IPS DF 6.9 (cell line): ENCODE measurements around the gene CBLN3.

Experiments
- DNase-seq: peaks from one replicate; pipeline ENCODE4 v3.0.0-alpha.2; 2013; ENCODE audit warnings: low read depth, low spot score
- H3K27ac ChIP-seq: one replicate; pipeline ENCODE4 v1.5.1; 2013; ENCODE audit warnings: low read length, control low read depth
- H3K27me3 ChIP-seq: 2 replicates; pipeline ENCODE4 v1.6.1; 2013; ENCODE audit warnings: mild to moderate bottlenecking, low read length; ENCODE audit not compliant: control insufficient read depth, insufficient read depth
- H3K36me3 ChIP-seq: 2 replicates; pipeline ENCODE4 v1.6.1; 2013; ENCODE audit warnings: low read length; ENCODE audit not compliant: control insufficient read depth, insufficient read depth
- H3K4me1 ChIP-seq: 2 replicates; pipeline ENCODE4 v1.6.1; 2013; ENCODE audit warnings: low read length; ENCODE audit not compliant: control insufficient read depth, insufficient read depth
- H3K4me3 ChIP-seq: 2 replicates; pipeline ENCODE4 v1.5.1; 2013; ENCODE audit warnings: mild to moderate bottlenecking, low read length
- H3K9me3 ChIP-seq: 2 replicates; pipeline ENCODE4 v1.6.1; 2013; ENCODE audit warnings: low read length, inconsistent platforms; ENCODE audit not compliant: control insufficient read depth, insufficient read depth
- WGBS: extraction: QIAGEN DNeasy Blood & Tissue Kit; methylation state at CpG from one replicate; pipeline ENCODE4 v1.1.7; 2013; ENCODE audit warnings: mixed read lengths, missing lambda C conversion rate; ENCODE audit not compliant: insufficient read length, insufficient coverage; 5-methylcytosine and 5-hydroxymethylcytosine counted together

The CBLN3 gene

DNA sequence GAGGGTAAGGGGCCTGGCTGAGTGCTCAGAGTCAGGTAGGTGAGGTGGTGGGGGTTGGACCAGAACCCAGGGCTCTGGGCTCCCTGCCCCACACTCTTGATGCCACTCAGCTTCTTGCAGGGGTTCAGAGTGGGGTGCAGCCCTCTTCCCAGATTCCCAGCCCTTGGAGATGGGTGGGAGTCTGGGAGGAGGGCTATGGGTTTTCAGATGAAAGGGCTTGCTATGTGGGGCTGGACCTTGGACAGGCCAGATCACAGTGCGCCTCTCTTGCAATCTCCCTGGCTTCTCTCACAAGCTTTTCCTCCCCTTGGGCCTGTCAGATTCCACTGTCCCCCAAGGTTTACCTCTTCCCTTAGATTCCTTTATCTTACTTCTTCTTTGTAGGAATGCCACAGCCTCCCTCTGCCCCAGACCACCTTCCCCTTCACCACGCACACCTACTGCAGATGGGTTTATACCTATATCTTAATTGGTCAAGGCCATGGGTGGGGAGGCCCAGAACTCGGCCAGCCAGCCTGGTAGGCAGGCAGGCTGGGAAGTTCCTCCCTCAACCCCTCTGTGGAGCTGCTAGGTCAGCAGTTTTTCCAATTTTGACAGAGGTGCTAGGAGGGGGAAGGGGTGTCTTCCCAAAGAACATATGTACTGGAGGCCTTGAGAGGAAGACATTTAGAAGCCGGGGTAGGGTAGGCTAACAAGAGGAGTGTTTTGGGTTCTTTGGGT, 29.3 kb downstream of the CBLN3 start:
- no CpG with 5 or more reads among the region's 4 CpGs for WGBS
- Histone ChIP-seq H3K36me3 (no peaks in the 10 kb centered on the region), H3K4me1 (peaks cover 2% of the 10 kb centered on the region; the same call in 1 of the 2 replicates), H3K4me3 (no peak overlapping the region), H3K9me3 (no peaks in the 10 kb centered on the region), H3K27me3 (no peaks in the 10 kb centered on the region), H3K27ac (no peak overlapping the region)
- DNase-seq: no peak

DNA sequence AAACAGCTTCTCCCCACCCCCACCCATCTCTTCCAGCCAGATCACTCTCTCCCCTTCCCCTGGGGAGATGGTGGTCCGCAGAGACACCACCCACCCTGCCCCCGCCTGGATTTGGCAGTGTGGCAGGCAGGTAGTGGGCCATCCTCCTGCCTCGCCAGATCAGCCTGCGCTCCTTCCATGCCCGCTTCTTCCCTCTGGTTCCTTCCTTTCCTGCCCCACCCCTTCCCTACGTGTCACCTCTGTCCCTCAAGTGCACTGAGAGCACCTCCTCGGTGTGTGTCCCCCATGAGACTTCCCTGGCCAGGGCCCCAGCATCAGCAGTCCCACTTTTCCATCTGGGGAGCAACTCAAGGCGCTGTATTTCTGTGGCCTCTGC, 30.0 kb downstream of the CBLN3 start:
- no CpG with 5 or more reads among the region's 8 CpGs for WGBS
- Histone ChIP-seq H3K4me1 (peaks cover 2% of the 10 kb centered on the region; the same call in 1 of the 2 replicates), H3K27ac (no peak overlapping the region), H3K9me3 (no peaks in the 10 kb centered on the region), H3K27me3 (no peaks in the 10 kb centered on the region), H3K36me3 (no peaks in the 10 kb centered on the region), H3K4me3 (peak overlapping the region; percentile 54; the same call in 1 of the 2 replicates)
- no peak for DNase-seq

DNA sequence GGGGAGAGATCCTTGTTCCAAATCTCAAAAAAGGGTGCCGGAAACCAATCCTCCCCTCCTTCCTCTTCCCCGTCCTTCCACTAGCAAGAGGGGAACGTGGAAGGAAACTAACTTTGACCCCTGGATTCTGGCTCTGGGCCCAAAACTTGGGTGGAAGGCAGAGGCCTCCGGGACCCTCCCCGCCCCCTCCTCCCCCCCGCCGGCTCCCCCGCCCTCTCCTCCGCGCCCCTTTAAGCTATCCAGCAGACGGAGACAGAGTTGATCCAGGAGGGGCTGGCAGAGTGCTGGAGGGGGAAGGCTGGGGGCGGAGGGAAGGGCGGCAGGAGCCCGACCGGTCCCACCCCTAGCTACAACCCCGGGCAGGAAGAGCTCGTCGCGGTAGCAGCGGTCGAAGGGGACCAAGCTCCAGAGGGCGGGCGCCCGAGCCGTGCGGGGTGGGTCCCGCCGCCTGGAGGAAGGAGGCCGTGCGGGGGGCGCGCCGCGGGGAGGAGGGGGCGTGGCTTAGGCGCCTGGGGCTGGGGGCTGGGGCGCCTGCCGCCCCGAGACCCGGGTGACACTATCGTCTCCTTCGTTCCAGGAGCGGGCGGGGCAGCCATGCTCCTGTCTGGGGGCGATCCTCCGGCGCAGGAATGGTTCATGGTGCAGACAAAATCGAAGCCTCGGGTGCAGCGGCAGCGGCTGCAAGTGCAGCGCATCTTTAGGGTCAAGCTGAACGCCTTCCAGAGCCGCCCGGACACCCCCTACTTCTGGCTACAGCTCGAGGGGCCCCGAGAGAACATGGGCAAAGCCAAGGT, 30.6 kb downstream of the CBLN3 start, which contains the start of gene NYNRIN:
Gene NYNRIN (plus strand): TSS at position 351 of the 794 bp plus-strand sequence. CDS start 244 bp downstream, at position 595.
- Histone ChIP-seq H3K27me3 (no peaks in the 10 kb centered on the region), H3K4me3 (peak within 1 kb of the TSS; percentile 54; the same call in 1 of the 2 replicates), H3K4me1 (peaks cover 2% of the 10 kb centered on the region; the same call in 1 of the 2 replicates), H3K36me3 (no peaks in the 10 kb centered on the region), H3K9me3 (no peaks in the 10 kb centered on the region), H3K27ac (no peak within 1 kb of the TSS)
- WGBS: no CpG with 5 or more reads among the region's 57 CpGs
- no peak for DNase-seq

DNA sequence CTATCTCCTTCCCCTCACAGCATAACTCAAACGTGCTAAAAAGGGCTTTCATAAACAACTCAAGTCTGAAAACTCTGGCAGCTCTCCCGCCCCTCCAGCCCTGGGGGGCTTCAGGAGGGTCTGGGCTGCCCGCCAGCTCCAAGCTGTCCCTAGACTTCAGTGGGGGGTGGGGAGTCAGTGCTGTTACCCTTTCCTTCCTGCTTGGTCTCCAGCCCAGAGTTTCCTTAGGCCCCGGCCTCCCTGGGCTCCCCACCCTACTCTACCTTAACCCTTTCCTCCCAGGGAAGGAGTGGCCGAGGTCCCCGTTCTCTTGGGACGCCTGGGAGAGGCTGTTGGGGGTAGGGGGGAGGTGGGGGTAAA, 31.2 kb downstream of the CBLN3 start:
- Histone ChIP-seq H3K27ac (no peak overlapping the region), H3K27me3 (no peaks in the 10 kb centered on the region), H3K36me3 (no peaks in the 10 kb centered on the region), H3K9me3 (no peaks in the 10 kb centered on the region), H3K4me1 (peaks cover 2% of the 10 kb centered on the region; the same call in 1 of the 2 replicates), H3K4me3 (no peak overlapping the region; the same call in 1 of the 2 replicates)
- no CpG with 5 or more reads among the region's 7 CpGs for WGBS
- no peak for DNase-seq

DNA sequence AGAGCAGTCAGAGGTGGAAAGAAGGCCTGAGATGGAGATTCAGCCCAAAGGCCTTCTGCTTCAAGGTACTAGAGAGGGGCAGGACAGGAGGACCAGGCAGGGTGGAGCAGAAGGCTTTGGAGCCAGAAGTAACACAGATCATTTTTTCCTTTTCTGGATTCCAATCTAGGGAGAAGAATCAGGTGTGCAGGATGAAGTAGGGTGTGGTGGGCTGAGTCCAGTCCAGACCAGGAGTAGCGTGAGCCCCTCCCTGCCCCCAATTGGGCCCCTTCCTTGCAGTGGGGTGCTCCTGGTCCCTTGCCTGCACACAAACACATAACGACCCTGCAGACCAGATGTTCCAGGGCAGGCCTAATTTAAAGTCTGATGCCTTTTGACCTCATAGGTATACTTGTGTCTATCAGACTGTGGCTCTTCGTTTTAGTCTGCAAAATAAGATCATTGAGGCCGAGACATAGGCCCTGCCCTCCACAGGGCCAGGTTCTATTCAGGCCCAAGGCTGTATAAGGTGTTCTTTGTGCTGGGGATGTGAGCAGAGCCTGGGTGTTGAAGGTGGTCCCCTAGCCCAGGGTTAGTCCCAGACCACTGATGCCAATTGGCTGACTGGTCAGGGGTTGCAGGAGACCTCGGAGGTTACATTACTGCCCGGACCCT, 31.7 kb downstream of the CBLN3 start:
- no peak overlapping the region for H3K4me3 ChIP-seq
- H3K4me1 ChIP-seq: peaks cover 2% of the 10 kb centered on the region; the same call in 1 of the 2 replicates
- H3K27ac ChIP-seq: no peak overlapping the region
- H3K27me3 ChIP-seq: no peaks in the 10 kb centered on the region
- WGBS: no CpG with 5 or more reads among the region's 6 CpGs
- no peaks in the 10 kb centered on the region for H3K9me3 ChIP-seq
- H3K36me3 ChIP-seq: no peaks in the 10 kb centered on the region
- no peak for DNase-seq

DNA sequence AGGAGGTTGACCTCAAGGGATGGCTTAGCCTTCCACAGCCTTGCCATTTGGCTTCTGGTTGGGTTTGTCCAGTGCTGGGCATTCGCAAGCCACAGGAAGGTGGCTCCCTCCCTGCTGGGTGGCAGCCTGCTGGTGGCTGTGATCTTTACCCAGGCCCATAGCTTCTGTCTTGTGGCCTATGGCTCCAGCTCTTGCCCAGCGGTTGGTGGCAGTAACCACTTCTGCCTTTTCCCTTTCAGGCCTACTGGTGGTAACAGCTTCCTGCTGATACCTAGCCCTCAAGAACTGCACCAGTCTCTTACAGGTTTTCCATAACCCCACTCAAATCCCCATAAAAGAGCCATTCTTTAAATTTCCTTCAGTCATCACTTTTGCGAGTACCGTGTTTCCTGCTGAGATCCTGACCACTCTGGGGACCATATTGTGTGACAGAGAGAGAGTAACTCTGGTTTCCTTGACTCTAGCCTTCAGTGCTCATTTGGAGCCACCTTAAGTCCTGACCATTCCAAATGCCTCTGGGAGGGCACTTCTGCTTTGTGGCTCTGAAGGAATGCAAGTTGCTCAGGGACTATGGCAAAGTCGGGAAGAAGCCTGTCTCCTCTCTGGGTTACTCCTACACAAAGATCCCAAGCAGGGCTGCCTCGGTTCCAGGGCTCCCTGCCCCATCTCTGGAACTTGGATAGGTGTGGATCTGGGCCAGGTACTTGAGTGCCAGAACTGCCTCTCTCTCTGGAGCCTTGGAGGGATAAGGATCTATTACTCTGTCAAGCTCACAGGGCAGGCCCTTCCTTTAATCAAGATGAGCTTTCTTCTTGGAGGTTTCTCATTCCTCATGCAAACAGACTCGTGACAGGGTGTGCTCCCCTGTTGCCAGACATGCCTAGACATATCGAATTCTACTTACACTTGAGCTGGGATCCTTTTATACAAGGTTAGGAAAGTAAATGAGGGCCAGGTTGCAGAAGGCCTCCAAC, 33.6 kb downstream of the CBLN3 start:
- Histone ChIP-seq H3K4me1 (peaks cover 3% of the 10 kb centered on the region; the same call in 1 of the 2 replicates), H3K27ac (no peak overlapping the region), H3K36me3 (no peaks in the 10 kb centered on the region), H3K4me3 (no peak overlapping the region), H3K9me3 (no peaks in the 10 kb centered on the region), H3K27me3 (no peaks in the 10 kb centered on the region)
- no CpG with 5 or more reads among the region's 8 CpGs for WGBS
- no peak for DNase-seq

DNA sequence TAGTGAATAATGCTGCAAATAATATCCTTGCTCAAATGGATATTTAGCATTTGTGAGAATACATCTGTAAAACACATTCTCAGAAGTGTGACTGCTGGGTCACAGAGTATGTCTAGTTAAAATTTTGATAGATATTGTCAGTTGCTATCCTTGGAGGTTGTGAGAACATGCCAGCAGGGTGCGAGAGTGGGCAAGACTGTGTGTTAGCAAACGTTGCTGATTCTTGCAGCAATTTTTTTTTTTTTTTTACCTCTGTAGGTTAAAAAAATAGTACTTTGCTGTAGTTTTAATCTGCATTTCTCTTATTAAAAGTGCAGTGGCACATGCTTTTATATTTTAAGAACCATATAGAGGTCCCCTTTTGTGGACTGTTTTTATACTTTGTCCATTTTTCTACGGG, 35.2 kb downstream of the CBLN3 start:
- WGBS: no CpG with 5 or more reads among the region's 3 CpGs

DNA sequence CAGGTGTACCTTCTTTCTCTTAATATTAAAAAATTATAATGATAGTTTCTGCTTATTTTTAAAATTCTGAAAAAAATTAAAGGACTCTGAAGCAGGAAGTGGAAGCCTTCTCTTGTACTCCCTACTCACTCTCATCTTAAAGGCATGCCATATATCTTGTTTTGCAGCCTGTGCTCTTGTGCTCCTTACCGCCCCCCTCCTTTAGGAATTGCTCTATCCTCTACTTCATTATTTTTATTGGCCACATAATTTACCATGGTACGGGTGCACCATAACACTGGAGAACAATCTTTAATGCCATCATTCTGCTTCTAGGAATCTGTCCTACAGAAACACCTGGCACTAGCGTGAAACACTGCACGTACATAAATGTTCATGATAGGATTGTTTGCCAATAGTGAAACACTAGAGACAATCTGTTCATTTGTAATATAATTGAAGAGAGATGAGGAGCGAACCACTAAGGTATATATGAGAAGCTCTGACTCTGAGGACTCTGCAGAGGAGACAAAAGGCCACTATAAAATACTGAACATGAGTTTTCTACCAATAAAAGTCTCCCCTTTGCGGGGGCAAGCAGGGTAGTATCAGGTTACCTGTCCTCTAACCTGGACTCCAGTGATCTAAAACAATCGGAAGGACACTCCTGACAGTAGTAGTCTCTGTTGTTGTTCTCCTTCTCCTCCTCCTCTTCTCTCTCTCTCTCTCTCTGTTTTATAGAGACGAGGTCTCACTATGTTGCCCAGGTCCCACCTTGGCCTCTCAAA, 37.0 kb downstream of the CBLN3 start:
- Histone ChIP-seq H3K27ac (no peak overlapping the region), H3K4me3 (no peak overlapping the region), H3K36me3 (no peaks in the 10 kb centered on the region), H3K4me1 (0 out of 2 replicates have a peak, but pooled peaks cover 1% of the 10 kb centered on the region), H3K27me3 (no peaks in the 10 kb centered on the region), H3K9me3 (no peaks in the 10 kb centered on the region)
- WGBS: no CpG with 5 or more reads among the region's 8 CpGs
- DNase-seq: no peak

More for the DNA sequence above, 35.2 kb downstream of the CBLN3 start:
- no peaks in the 10 kb centered on the region for H3K27me3 ChIP-seq
- H3K27ac ChIP-seq: no peak overlapping the region
- H3K4me1 ChIP-seq: peaks cover 3% of the 10 kb centered on the region; the same call in 1 of the 2 replicates
- no peak overlapping the region for H3K4me3 ChIP-seq
- DNase-seq: no peak
- H3K36me3 ChIP-seq: no peaks in the 10 kb centered on the region
- H3K9me3 ChIP-seq: no peaks in the 10 kb centered on the region

DNA sequence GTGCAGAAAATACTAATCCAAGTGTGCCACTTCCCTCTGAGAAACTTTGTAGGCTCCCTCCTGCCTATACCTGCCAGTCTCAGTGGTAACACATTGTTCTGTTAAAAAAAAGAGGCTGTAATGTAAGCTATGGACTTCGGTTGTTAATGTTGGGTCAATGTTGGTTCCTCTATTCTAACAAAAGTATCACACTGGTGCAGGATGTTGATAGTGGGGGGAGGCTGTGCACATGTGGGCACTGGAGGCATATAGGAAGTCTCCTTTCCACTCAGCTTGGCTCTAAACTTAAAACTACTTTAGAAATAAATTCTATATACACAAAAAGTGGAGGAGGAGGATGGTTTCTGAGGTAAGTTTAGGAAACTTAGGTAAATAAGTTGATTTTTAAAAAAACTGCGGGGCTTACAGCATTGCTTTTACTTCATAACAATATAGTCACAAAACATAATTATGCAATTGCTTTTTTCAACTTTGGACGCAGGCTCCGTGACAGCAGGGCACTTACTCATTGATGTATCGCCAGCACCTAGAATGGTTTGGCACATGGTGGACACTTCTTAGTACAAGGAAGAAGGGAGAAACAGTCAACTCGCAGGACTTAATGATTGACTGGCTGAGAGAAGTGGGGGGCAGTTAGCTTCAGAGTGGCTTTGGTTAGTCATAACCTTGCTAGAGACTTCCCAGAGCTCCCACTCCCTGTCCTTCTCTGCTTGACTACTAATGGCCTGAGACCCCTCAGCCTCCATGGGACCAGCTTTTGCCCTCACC, 38.6 kb downstream of the CBLN3 start:
- Histone ChIP-seq H3K27ac (no peak overlapping the region), H3K36me3 (no peaks in the 10 kb centered on the region), H3K4me1 (0 out of 2 replicates have a peak, but pooled peaks cover 1% of the 10 kb centered on the region), H3K4me3 (no peak overlapping the region), H3K9me3 (no peaks in the 10 kb centered on the region), H3K27me3 (no peaks in the 10 kb centered on the region)
- no CpG with 5 or more reads among the region's 6 CpGs for WGBS
- DNase-seq: no peak
